Keratinocyte (primary cell): ENCODE data around the gene LHFPL3.
"Not testable (repeated sequence)": the region's sequence is repeated elsewhere in the genome, so short reads cannot be mapped to it uniquely, and the experiment has no call there.

Experiments used
- CTCF ChIP-seq, 3 experiments: IDR thresholded peaks in 1 of 3; conservative IDR thresholded peaks in 1 of 3; optimal IDR thresholded peaks in 1 of 3; 2 replicates in 2 of 3; 3 replicates in 1 of 3; pipeline versions ENCODE3 to v1.5.1; 2011; ENCODE audit warnings: low read length in 3 of 3, mild to moderate bottlenecking in 3 of 3, moderate library complexity in 2 of 3, control low read depth in 1 of 3, inconsistent platforms in 1 of 3; ENCODE audit not compliant: insufficient read depth in 2 of 3; ENCODE audit errors: extremely low read depth in 1 of 3
- EZH2 ChIP-seq: IDR thresholded peaks from one replicate; pipeline ENCODE4 v1.6.1; 2012; ENCODE audit warnings: inconsistent platforms, mild to moderate bottlenecking, low read length, moderate library complexity

GRCh38 chr7:104281685-104282084, 46.7 kb upstream of the LHFPL3 start:
- TF ChIP-seq EZH2; CTCF (optimal IDR thresholded peaks at IDR 0.05 in 1 of 3, IDR thresholded peaks at IDR 0.05 in 1 of 3, conservative IDR thresholded peaks at IDR 0.05 in 1 of 3; ENCODE audit: extremely low read depth in 1 of 3, insufficient read depth in 2 of 3, low read length in 3 of 3): not testable (repeated sequence)
